Central memory CD4-positive, alpha-beta T cell (primary cell): ENCODE measurements around the gene GPHN.

ENCODE experiments used
- DNase-seq: peaks from one replicate; pipeline ENCODE4 v3.0.0; 2022

GPHN gene

GRCh38 chr14:66601932-66602578, 94.1 kb downstream of the GPHN start:
- no peak for DNase-seq

GRCh38 chr14:66603945-66604344, 96.0 kb downstream of the GPHN start:
- no peak for DNase-seq

GRCh38 chr14:66606826-66607225, 98.9 kb downstream of the GPHN start:
- DNase-seq, result no peak

- DNase-seq, result peak; percentile 26
Observed at GRCh38 chr14:66610154-66610563, 102.2 kb downstream of the GPHN start.

- DNase-seq, result no peak
Observed at GRCh38 chr14:66613344-66613743, 105.4 kb downstream of the GPHN start.

GRCh38 chr14:66619952-66620351, 112.0 kb downstream of the GPHN start:
- DNase-seq, result no peak

- DNase-seq, result no peak
Observed at GRCh38 chr14:66623838-66624237, 115.9 kb downstream of the GPHN start.

GRCh38 chr14:66624336-66624937, 116.5 kb downstream of the GPHN start:
- DNase-seq, result no peak

GRCh38 chr14:66628636-66629035, 120.7 kb downstream of the GPHN start:
- DNase-seq, result no peak

GRCh38 chr14:66629499-66629898, 121.6 kb downstream of the GPHN start:
- no peak for DNase-seq

- no peak for DNase-seq
Observed at GRCh38 chr14:66634876-66635275, 126.9 kb downstream of the GPHN start.

GRCh38 chr14:66635435-66635834, 127.5 kb downstream of the GPHN start:
- no peak for DNase-seq

GRCh38 chr14:66636240-66636639, 128.3 kb downstream of the GPHN start:
- DNase-seq, result no peak

GRCh38 chr14:66638689-66639088, 130.7 kb downstream of the GPHN start:
- DNase-seq, result no peak

- no peak for DNase-seq
Observed at GRCh38 chr14:66641861-66642635, 134.1 kb downstream of the GPHN start.

- DNase-seq, result no peak
Observed at GRCh38 chr14:66643344-66643743, 135.4 kb downstream of the GPHN start.

- DNase-seq, result no peak
Observed at GRCh38 chr14:66645716-66646115, 137.8 kb downstream of the GPHN start.

- DNase-seq, result no peak
Observed at GRCh38 chr14:66649498-66649897, 141.6 kb downstream of the GPHN start.

- no peak for DNase-seq
Observed at GRCh38 chr14:66650491-66650911, 142.6 kb downstream of the GPHN start.

GRCh38 chr14:66651536-66652220, 143.7 kb downstream of the GPHN start:
- no peak for DNase-seq

GRCh38 chr14:66652525-66653106, 144.7 kb downstream of the GPHN start:
- DNase-seq, result no peak

GRCh38 chr14:66657780-66658179, 149.8 kb downstream of the GPHN start:
- no peak for DNase-seq

GRCh38 chr14:66662374-66662773, 154.4 kb downstream of the GPHN start:
- no peak for DNase-seq
